ENCODE results near the gene CNGA1. TPM values are rescaled to one million over a fixed set of nuclear protein-coding genes. Genes with fewer than 3 reads are reported as not detected.
A peak's percentile ranks its signal among the peaks of the same experiment; 100 is the strongest.

The CNGA1 gene
- total RNA-seq, 4 donors from 2014 or later: 1.1 to 1.7 (median 1.4) TPM; not detected in 1

GRCh38 chr4:48031802-48032525, 15.5 kb upstream of the CNGA1 start:
- ATAC-seq (ENCODE audit: low FRiP score) (no peak), DNase-seq (ENCODE audit: low spot score) (no peak)
- TF ChIP-seq, protein P1, sequence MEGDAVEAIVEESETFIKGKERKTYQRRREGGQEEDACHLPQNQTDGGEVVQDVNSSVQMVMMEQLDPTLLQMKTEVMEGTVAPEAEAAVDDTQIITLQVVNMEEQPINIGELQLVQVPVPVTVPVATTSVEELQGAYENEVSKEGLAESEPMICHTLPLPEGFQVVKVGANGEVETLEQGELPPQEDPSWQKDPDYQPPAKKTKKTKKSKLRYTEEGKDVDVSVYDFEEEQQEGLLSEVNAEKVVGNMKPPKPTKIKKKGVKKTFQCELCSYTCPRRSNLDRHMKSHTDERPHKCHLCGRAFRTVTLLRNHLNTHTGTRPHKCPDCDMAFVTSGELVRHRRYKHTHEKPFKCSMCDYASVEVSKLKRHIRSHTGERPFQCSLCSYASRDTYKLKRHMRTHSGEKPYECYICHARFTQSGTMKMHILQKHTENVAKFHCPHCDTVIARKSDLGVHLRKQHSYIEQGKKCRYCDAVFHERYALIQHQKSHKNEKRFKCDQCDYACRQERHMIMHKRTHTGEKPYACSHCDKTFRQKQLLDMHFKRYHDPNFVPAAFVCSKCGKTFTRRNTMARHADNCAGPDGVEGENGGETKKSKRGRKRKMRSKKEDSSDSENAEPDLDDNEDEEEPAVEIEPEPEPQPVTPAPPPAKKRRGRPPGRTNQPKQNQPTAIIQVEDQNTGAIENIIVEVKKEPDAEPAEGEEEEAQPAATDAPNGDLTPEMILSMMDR (IDR thresholded peaks at IDR 0.05): no peak

DNA sequence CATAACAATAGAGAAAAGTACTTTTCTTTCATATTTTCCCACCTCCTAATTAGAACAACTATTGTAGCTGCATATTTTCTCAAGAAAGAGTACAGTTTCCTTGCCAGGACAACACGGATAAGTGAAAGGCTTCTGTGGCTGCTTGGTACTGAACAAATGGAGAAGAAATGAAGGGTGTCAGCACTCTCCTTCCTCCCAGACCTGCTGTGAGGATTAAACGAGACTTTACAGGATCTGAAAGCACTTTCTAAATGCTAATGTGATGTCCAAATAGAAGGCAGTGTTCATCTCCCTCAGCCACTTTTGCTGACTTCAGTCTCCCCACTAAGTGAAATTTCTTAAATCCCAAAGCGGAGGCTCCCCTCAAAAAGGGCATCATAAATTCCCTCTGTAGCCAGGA, 14.0 kb upstream of the CNGA1 start:
- ATAC-seq (ENCODE audit: low FRiP score) (no peak), DNase-seq (ENCODE audit: low spot score) (no peak)
- TF ChIP-seq, protein P1 (IDR thresholded peaks at IDR 0.05): no peak

- TF ChIP-seq, protein P1 (IDR thresholded peaks at IDR 0.05): no peak
- ATAC-seq (ENCODE audit: low FRiP score) (no peak), DNase-seq (ENCODE audit: low spot score) (no peak)
Observed at GRCh38 chr4:48028696-48029095, 12.2 kb upstream of the CNGA1 start.

GRCh38 chr4:48027653-48028052, 11.2 kb upstream of the CNGA1 start:
- ATAC-seq (ENCODE audit: low FRiP score): no peak
- no peak for DNase-seq (ENCODE audit: low spot score)
- TF ChIP-seq, protein P1 (IDR thresholded peaks at IDR 0.05): no peak

DNA sequence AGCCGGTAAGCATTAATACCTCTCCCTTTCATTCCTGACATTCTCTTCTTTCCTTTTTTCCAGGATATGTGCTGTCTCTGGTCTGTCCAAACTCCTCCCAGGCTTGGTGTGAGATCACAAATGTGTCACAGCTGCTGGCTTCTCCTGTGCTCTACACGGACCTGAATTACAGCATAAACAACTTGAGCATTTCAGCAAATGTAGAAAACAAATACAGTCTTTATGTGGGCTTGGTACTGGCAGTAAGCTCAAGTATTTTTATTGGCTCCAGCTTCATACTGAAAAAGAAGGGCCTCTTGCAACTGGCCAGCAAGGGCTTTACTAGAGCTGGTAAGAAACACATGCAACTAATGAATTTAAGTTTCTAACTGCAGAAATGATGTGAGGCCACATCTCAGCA, 8.5 kb upstream of the CNGA1 start:
- DNase-seq (ENCODE audit: low spot score) (no peak), ATAC-seq (ENCODE audit: low FRiP score) (peak; percentile 48)
- TF ChIP-seq, protein P1 (IDR thresholded peaks at IDR 0.05): no peak

DNA sequence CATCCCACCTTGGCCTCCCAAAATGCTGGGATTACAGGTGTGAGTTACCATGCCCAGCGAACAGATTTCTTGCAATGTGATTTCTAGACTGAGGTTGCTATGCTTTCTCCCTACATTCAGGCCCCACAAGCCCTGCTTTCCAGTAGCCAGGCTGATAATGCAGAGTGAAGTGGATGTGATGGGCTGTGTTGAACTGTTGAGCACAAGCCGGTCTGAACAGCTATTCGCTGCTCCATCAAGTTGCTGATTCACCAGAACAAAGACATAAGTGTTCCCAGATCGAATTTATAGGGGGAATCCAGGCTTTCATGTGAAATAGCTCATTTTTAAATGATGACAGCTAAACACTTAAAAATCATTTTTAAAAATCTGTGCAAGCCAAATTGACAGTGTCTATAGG, 8.0 kb upstream of the CNGA1 start:
- DNase-seq (ENCODE audit: low spot score): no peak
- TF ChIP-seq, protein P1 (IDR thresholded peaks at IDR 0.05): no peak
- no peak for ATAC-seq (ENCODE audit: low FRiP score)

DNA sequence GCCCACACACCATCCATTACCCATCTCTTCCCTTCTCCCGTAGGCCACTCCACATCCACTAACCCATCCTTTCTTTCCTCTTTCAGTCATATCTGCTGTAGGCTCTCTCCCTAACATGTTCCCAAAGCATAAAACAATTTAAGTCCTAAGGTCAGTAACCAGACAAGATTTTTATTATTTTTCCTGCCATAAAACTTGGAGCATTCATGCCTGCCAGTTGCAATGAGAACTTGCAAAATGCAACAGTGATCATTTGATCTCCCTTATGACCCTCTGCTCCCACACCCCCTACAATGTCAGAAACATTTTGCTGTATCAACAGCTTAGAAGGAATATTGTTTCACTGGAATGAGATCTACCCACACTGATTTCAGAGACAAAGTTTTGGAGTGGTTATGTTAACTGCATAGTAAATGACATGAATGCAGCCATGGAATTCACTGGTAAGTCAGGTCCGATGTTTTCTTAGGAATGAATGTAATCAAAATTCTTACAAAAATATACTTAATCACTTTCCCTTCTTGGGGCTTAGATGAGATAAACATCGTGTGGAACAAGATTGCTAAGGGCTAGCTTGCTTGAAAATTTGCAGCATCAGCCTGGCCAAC, 5.8 kb upstream of the CNGA1 start:
- DNase-seq (ENCODE audit: low spot score): no peak
- ATAC-seq (ENCODE audit: low FRiP score): no peak
- TF ChIP-seq, protein P1 (IDR thresholded peaks at IDR 0.05): no peak
